22Rv1 (cell line): ENCODE results near the gene HNRNPA3.

ENCODE experiments used
- CTCF ChIP-seq: fragments of 450-650 bp; IDR thresholded peaks from 2 replicates; pipeline ENCODE4 v1.5.1; 2017; ENCODE audit warnings: mild to moderate bottlenecking
- ZFX ChIP-seq: fragments of 450-650 bp; IDR thresholded peaks from 2 replicates; pipeline ENCODE4 v1.6.1; 2017; ENCODE audit warnings: antibody characterized with exemption, borderline replicate concordance

GRCh38 chr2:177188482-177189469 is 23.8 kb upstream of the HNRNPA3 start:
- no peak for TF ChIP-seq CTCF
- TF ChIP-seq ZFX, result no peak
